Measurements from ENCODE around the gene DMBT1.

The DMBT1 gene

DNA sequence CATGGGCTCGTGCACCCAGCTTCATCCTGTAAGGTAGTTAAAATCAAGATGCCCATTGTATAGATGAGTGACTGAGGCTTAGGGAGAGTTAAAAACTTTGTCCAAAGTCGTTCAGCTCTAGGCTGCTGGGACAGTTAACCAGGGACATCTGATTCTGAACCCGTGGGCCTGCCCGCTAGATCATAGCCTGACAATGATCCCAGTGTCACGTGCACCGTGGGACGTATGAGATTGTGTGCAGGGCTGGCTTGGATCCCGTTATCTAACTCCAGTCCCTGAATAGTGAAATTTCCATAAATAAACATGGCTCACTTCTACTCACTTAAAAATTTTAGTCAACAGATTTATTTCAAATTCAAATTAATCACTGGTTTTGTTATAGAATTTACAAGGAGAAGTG lies 114.2 kb downstream of the DMBT1 start:
- no peak for DNase-seq

- no peak for DNase-seq
Observed at GRCh38 chr10:122675278-122675677, 114.7 kb downstream of the DMBT1 start.

DNA sequence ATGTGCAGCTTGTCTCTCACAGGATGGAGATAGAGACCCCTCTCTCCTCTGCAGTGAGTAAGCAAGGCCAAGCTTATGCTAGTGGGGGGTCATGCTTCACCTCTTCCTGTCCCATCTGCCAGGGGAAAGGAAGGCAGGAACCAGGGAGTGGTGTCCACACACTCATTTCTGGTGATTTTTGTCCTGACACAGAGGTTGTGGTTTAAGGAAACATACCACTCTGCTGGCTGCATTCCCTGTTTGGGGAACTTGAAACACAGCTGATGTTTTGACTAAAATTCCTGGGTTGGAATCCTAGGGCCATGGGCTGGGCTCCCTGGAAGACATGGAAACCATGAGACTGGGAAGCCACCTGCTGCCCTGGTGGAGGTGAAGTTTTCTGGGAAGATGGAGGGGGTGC lies 117.7 kb downstream of the DMBT1 start:
- DNase-seq: no peak

- no peak for DNase-seq
Observed at GRCh38 chr10:122682522-122682921, 122.0 kb downstream of the DMBT1 start.

GRCh38 chr10:122688293-122688989 lies 127.9 kb downstream of the DMBT1 start:
- no peak for DNase-seq

GRCh38 chr10:122689146-122689820 lies 128.7 kb downstream of the DMBT1 start:
- no peak for DNase-seq

GRCh38 chr10:122692744-122693143 lies 132.2 kb downstream of the DMBT1 start:
- DNase-seq: no peak
